ENCODE data around the gene GATA6. TPM values are rescaled to one million over a fixed set of nuclear protein-coding genes. Genes with fewer than 3 reads are reported as not detected.

GATA6 gene
- total and polyA plus RNA-seq, 10 of the 15 experiments (the other 5 are each of a cell fraction or from before 2014, with no cell fraction given): 0.04 to 0.05 TPM; not detected in 8

GRCh38 chr18:22189449-22190166 lies 20.2 kb downstream of the GATA6 start (continued):
- TF ChIP-seq E4F1 (IDR thresholded peaks at IDR 0.05; ENCODE audit: borderline replicate concordance, partially characterized antibody) (no peak), SMC3 (IDR thresholded peaks at IDR 0.05; ENCODE audit: borderline replicate concordance, low read length) (no peak), DPF2 (IDR thresholded peaks at IDR 0.05) (no peak), CBX3 (IDR thresholded peaks at IDR 0.05; ENCODE audit: borderline replicate concordance, low read depth) (no peak), NFYA (IDR thresholded peaks at IDR 0.05; ENCODE audit: borderline replicate concordance, low read depth, low read length) (no peak), ZSCAN29 (IDR thresholded peaks at IDR 0.05) (no peak), CREB1 (IDR thresholded peaks at IDR 0.05; ENCODE audit: low read depth) (no peak), USF1 (IDR thresholded peaks at IDR 0.05; ENCODE audit: borderline replicate concordance, extremely low read length, insufficient read depth, low read depth, low read length) (no peak), FOXM1 (IDR thresholded peaks at IDR 0.05; ENCODE audit: low read depth, low read length) (no peak)
- TF ChIP-seq, protein P1, sequence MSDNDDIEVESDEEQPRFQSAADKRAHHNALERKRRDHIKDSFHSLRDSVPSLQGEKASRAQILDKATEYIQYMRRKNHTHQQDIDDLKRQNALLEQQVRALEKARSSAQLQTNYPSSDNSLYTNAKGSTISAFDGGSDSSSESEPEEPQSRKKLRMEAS (IDR thresholded peaks at IDR 0.05; ENCODE audit: low read depth, low read length): no peak

Data from GM12878 (cell line).